Glomerular visceral epithelial cell (primary cell): ENCODE data around the gene PACSIN2.

Experiments
- DNase-seq: peaks from one replicate; pipeline ENCODE4 v3.0.0-alpha.2; 2016; ENCODE audit errors: extremely low spot score

Gene PACSIN2

GRCh38 chr22:42883970-42884369, 131.0 kb downstream of the PACSIN2 start:
- DNase-seq = no peak

- DNase-seq = no peak
These were observed 131.8 kb downstream of the PACSIN2 start for GRCh38 chr22:42883121-42883520.

GRCh38 chr22:42881982-42882656, 132.8 kb downstream of the PACSIN2 start:
- DNase-seq = no peak

GRCh38 chr22:42881298-42881697, 133.7 kb downstream of the PACSIN2 start:
- no peak for DNase-seq

- DNase-seq = no peak
These were observed 134.1 kb downstream of the PACSIN2 start for GRCh38 chr22:42880815-42881214.

GRCh38 chr22:42879371-42880021, 135.5 kb downstream of the PACSIN2 start:
- DNase-seq = no peak

- DNase-seq = no peak
These were observed 136.2 kb downstream of the PACSIN2 start for GRCh38 chr22:42878561-42879305.

- DNase-seq = no peak
These were observed 137.2 kb downstream of the PACSIN2 start for GRCh38 chr22:42877597-42878340.

- DNase-seq = no peak
These were observed 137.8 kb downstream of the PACSIN2 start for GRCh38 chr22:42877158-42877557.

- DNase-seq = no peak
These were observed 138.9 kb downstream of the PACSIN2 start for GRCh38 chr22:42876041-42876440.

GRCh38 chr22:42874010-42874409, 140.9 kb downstream of the PACSIN2 start:
- no peak for DNase-seq

GRCh38 chr22:42873356-42873755, 141.6 kb downstream of the PACSIN2 start:
- no peak for DNase-seq

GRCh38 chr22:42872821-42873220, 142.1 kb downstream of the PACSIN2 start:
- no peak for DNase-seq

- DNase-seq = no peak
These were observed 143.6 kb downstream of the PACSIN2 start for GRCh38 chr22:42871146-42872050.

- no peak for DNase-seq
These were observed 145.0 kb downstream of the PACSIN2 start for GRCh38 chr22:42869888-42870480.

- DNase-seq = no peak
These were observed 145.5 kb downstream of the PACSIN2 start for GRCh38 chr22:42869463-42869862.

GRCh38 chr22:42868751-42869251, 146.1 kb downstream of the PACSIN2 start:
- DNase-seq = no peak

GRCh38 chr22:42866100-42866499, 148.8 kb downstream of the PACSIN2 start:
- no peak for DNase-seq

GRCh38 chr22:42865536-42865935, 149.4 kb downstream of the PACSIN2 start:
- DNase-seq = no peak

- peak; percentile 79 for DNase-seq
These were observed 151.5 kb downstream of the PACSIN2 start for GRCh38 chr22:42863349-42863961.
